Hippocampal formation (tissue), 2 donors: Measurements from ENCODE around the gene SYNDIG1.

Source experiments
- DNase-seq, 2 donors: peaks; one replicate each; lab custom pipeline; 2025; lab: John Stamatoyannopoulos, UW

The SYNDIG1 gene

GRCh38 chr20:24528583-24529368 is 59.3 kb downstream of the SYNDIG1 start:
- no peak for DNase-seq

- no peak for DNase-seq
Measured at GRCh38 chr20:24529369-24529719, 59.9 kb downstream of the SYNDIG1 start.

DNA sequence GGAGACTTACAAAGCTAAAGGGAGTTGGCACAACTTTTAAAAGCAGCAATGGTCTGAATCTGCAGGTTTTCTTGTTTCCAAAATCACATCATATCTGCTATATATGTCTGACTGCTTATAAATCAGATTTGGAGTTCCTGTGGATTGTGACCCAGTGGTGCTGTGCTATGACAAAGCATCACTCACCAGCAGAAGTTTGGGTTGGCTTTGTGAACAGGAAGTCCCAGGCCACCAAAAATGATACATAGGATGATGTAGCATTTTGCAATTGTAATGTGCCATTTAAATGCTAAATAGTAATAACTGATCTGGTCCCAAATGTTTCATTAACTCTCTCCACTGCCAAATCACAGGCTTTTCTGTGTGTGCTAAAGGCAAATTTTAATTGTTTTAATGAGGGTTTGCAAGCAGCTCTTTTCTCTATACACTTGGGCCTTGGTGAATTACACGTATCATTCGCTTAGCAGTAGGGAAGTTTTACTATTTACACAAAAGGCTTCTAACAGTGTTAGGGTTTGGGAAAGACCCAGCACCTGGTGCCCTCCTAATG is 60.8 kb downstream of the SYNDIG1 start:
- DNase-seq: no peak

- no peak for DNase-seq
Measured at GRCh38 chr20:24531202-24531601, 61.8 kb downstream of the SYNDIG1 start.

DNA sequence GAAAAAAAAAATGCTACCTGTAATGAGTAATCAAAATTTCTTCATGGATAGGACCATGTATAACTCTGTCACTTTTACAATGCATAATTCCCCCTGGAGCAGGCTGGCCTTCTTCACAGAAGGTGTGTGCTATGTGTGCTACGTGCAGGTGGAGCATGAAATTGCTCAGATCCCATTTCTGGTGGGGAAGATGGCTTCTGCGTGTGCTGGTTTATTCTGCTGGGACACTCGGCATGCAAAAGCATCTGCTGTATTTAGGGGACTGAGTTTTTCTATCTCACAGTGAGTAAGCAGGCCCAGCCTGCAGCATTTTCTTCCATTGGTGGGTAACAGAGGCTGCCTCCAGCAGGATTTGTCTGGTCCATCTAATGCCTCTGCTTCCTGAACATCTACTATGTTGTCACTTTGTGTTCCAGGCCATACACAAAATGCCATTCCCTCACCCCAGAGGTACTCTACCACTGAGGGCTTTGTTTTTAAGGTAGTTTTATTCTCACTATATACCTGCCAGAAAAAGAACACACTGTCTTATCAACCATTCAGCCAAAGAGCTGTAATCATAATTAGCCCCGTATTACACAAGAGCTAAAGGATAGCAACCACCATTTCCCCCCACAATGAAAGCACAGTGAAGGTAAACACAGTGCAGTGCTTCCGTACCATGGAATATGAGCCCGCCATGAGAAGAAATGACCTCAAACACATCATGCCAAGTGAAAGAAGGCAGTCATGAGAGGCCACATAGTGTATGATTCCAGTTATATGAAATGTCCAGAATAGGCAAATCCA is 62.4 kb downstream of the SYNDIG1 start:
- DNase-seq: no peak

DNA sequence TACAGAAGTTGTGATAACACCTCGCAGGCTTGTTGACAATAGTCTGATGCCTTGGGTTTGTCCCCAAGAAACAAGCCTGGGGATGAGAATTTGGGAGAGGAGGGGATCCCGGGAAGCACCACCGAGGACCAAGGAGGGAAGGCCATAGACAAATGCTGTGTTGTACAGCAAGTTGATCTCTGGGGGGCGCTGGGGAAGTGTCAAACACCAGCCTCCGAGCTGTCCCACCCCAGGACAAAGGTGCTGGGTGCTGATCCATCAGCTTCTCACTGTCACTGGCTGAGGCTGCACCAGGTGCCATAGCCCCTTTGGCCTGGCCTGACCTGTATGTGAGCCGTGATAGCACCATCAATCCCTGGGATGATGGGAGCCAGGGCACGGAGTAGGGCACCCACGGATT is 64.0 kb downstream of the SYNDIG1 start:
- no peak for DNase-seq

DNA sequence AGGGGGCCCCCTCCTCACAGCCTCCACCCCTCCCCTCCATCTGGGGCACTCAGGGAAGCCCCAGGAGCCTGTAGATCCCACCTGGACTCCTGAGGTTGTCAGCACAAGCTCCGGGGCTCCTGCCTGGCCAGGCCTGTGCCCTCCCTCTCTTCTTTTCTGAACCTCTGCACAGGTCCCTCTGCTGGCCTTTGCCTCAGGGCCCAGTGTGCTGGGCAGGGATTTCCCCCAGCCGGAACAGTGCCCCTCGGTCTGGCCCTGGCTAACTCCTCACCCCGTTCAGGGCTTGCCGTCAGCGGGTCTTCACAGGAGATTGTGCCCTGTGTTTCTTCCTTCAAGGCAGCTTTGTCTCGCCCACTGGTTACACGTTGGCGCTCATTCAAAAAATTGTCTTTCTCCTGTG is 64.9 kb downstream of the SYNDIG1 start:
- DNase-seq: no peak

GRCh38 chr20:24535941-24536730 is 66.7 kb downstream of the SYNDIG1 start:
- DNase-seq: no peak

DNA sequence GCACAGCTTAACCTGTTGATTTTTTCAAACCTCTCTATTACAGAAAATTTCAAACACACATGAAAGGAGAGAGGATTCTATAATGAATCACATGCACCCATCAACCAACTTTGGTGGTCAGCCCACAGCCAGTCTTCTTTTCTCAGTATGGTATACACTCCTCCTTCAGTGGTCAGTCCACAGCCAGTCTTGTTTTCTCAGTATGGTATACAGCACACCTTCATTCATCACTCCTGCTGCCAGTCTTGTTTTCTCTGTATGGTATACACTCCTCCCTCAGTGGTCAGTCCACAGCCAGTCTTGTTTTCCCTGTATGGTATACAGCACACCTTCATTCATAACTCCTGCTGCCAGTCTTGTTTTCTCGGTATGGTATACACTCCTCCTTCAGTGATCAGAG is 67.8 kb downstream of the SYNDIG1 start:
- no peak for DNase-seq

GRCh38 chr20:24542721-24543120 is 73.3 kb downstream of the SYNDIG1 start:
- DNase-seq: no peak

GRCh38 chr20:24543168-24543567 is 73.7 kb downstream of the SYNDIG1 start:
- no peak for DNase-seq

DNA sequence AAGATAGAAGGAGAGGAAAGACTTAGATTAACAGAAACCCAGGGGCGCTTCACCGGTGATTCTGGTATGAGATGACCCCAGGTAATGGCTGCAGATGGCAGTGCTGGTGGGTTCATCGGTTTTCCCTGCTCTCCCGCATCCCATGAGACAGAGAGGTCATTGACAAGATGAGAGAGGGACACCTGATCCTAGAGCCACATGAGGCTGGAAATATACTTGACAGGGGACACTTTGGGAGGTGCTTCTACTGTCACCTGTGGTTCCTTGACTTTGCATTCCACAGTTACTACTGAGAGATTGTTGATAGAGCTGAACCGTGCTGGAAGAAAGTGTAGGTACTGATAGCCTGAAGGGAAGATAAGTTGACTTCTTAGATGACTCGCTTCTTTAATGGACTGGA is 74.3 kb downstream of the SYNDIG1 start:
- no peak for DNase-seq

GRCh38 chr20:24544371-24544770 is 74.9 kb downstream of the SYNDIG1 start:
- no peak for DNase-seq

- no peak for DNase-seq
Measured at GRCh38 chr20:24545168-24545567, 75.7 kb downstream of the SYNDIG1 start.

DNA sequence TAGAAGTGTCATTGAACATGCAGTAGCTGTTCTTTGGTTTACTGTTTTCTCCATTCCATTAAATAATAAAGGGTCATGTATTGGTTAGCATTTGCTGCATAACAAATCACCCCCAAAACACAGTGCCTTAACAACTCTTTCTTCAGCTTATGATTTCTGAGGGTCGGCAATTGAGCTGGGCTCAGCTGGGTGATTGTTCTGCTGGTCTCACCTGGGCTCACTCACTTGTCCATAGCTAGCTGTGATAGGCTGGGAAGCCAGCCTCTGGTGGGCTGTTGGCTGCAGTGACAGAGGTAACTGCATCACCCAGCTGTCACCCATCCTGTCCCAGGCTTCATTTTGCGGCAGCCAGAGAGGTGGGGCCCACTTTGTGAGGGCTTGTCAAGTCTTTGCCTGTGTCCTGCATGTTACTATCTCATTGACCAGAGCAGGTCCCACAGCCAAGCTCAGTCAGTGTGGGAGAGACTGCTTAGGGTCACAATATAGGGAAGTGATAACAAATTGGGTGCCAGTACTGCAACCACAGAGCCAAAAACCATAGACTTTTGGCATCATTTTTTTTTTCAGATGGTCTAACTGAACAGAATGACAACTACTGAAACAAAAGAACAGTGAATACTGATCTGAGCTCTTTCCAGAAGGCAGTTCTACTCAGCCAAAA is 76.9 kb downstream of the SYNDIG1 start:
- no peak for DNase-seq

- DNase-seq: no peak
Measured at GRCh38 chr20:24547967-24548366, 78.5 kb downstream of the SYNDIG1 start.

DNA sequence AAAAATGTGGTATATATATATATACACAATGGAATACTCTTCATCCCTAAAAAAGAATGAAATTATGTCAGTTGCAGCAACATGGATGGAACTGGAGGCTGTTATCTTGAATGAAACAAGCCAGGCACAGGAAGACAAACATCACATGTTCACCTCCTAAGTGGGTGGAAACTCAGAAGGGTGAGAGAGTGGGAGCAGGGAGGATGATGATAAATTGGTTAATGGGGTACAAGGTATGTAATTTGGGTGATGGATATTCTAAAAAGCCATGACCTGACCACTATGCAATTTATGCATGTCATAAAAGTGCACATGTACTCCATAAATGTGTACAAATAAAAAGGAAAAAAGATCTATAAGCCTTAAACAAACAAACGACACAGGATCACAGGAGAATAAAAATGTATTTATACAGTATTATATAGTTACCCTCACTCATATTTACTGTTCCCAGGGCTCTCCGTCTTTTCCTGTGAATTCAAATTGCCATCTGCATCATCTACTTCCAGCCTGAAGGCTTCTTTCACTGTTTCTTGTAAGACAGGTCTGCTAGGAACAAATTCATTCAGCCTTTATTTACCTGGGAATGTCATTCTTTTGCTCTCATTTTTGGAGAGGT is 89.8 kb downstream of the SYNDIG1 start:
- no peak for DNase-seq

GRCh38 chr20:24560571-24561491 is 91.4 kb downstream of the SYNDIG1 start:
- no peak for DNase-seq

GRCh38 chr20:24565835-24566351 is 96.5 kb downstream of the SYNDIG1 start:
- DNase-seq: no peak

- no peak for DNase-seq
Measured at GRCh38 chr20:24566656-24567055, 97.2 kb downstream of the SYNDIG1 start.
